Hepatocyte (in vitro differentiated cells): ENCODE data around the gene LHFPL2.

ENCODE experiments used
- EZH2 ChIP-seq: fragments of 200-600 bp; sonication (generic); IDR thresholded peaks from 2 replicates; pipeline ENCODE4 v1.6.1; 2016; ENCODE audit warnings: antibody characterized with exemption, mild to moderate bottlenecking, borderline replicate concordance
- EZH2phosphoT487 ChIP-seq: fragments of 200-600 bp; sonication (generic); IDR thresholded peaks from one replicate; pipeline ENCODE4 v1.6.1; 2018; ENCODE audit warnings: antibody characterized with exemption, mild to moderate bottlenecking, low read depth, moderate library complexity; ENCODE audit not compliant: unreplicated experiment, severe bottlenecking
- TF ChIP-seq, protein P1 (sequence below): fragments of 200-600 bp; sonication (generic); IDR thresholded peaks from 2 replicates; pipeline ENCODE4 v1.5.1; 2016; ENCODE audit warnings: antibody characterized with exemption, mild to moderate bottlenecking; ENCODE audit not compliant: poor library complexity

DNA sequence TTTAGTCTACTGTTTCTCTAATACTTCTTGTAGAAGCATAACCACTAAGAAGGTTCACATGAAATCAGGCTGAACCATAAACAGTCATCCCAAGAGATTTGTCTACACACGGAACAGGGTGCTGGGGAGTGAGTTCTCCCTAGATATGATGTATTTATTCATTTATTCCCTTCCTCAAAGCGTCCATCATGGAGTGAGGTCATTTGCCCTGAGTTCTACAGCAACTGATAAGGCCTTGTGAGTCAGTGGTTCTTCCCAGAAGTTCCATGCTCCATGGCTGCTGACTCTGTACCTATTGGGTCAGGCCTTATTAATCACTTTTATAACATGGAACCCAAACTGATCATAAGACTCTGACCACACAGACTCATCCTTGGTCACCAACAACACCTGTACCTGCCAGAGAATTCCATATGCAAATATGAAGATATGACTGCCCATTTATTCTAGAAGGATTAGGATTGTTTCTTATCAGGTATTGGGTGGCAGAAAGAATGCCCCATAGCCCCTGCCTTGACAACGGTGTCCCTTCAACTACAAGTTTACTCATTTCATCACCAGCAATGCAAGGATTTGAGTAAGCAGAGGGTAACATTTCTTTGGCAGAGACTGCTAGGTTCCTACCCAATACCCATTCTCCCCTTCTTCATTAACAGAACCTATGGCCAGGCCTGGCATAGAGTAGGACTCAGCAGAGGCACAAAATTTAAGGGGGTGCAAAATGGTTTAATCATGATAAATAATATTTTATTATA, 118.1 kb downstream of the LHFPL2 start:
- TF ChIP-seq, protein P1, sequence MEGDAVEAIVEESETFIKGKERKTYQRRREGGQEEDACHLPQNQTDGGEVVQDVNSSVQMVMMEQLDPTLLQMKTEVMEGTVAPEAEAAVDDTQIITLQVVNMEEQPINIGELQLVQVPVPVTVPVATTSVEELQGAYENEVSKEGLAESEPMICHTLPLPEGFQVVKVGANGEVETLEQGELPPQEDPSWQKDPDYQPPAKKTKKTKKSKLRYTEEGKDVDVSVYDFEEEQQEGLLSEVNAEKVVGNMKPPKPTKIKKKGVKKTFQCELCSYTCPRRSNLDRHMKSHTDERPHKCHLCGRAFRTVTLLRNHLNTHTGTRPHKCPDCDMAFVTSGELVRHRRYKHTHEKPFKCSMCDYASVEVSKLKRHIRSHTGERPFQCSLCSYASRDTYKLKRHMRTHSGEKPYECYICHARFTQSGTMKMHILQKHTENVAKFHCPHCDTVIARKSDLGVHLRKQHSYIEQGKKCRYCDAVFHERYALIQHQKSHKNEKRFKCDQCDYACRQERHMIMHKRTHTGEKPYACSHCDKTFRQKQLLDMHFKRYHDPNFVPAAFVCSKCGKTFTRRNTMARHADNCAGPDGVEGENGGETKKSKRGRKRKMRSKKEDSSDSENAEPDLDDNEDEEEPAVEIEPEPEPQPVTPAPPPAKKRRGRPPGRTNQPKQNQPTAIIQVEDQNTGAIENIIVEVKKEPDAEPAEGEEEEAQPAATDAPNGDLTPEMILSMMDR: no peak
- TF ChIP-seq EZH2 (no peak), EZH2phosphoT487 (no peak)
